ENCODE results near the gene STXBP6. TPM values are rescaled to one million over a fixed set of nuclear protein-coding genes. Genes with fewer than 3 reads are reported as not detected.
"Not testable (repeated sequence)": the region's sequence is repeated elsewhere in the genome, so short reads cannot be mapped to it uniquely, and the experiment has no call there.

The STXBP6 gene
- total RNA-seq, 4 donors from 2014 or later, result 7.1 to 16.8 (median 8.9) TPM

DNA sequence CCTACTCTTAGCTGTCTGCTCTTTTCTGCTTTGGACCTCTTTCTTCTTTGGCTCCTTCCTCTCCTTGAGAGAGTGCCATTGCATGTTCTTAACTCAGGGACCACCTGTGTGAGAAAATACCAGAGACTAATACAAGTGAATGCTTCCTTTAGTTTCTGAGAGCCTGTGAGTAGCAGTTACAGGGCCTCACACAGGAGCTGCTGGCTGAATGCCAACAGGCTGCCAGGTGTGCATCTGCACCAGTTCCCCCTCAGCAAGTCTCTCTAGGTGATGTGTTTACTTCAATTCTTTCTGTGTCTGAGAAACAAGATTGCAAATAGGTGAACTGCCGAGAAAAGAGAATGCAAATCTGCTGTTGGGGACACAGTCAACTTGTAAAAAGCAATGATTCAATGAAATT, 108.2 kb downstream of the STXBP6 start:
- 33 to 47% methylated on average over 1 of the region's 1 CpG for WGBS, 2 donors (ENCODE audit: low coverage in 1 of 2)
- no peaks in the 10 kb centered on the region for H3K36me3 ChIP-seq
- intact Hi-C loops (cut with DNase I; ENCODE audit: low total_unique reads), result no loop called here
- H3K27ac ChIP-seq, result no peak overlapping the region
- H3K9me3 ChIP-seq, result no peaks in the 10 kb centered on the region
- H3K27me3 ChIP-seq, result no peaks in the 10 kb centered on the region
- H3K4me1 ChIP-seq, result no peaks in the 10 kb centered on the region
- in situ Hi-C loops (cut with MboI; ENCODE audit: low pct_ligation_motif_present in 1 of 4, low pct_unique_long_range_greater_than_20kb in 1 of 4, low sequenced_read_pairs in 3 of 4), result no loop called here
- no peak overlapping the region for H3K4me3 ChIP-seq
- no peak for TF ChIP-seq EP300 (IDR thresholded peaks at IDR 0.05; ENCODE audit: low read depth)
- no peak for TF ChIP-seq POLR2A (IDR thresholded peaks at IDR 0.05)
- TF ChIP-seq POLR2AphosphoS5 (IDR thresholded peaks at IDR 0.05), result no peak
- TF ChIP-seq, protein P1, sequence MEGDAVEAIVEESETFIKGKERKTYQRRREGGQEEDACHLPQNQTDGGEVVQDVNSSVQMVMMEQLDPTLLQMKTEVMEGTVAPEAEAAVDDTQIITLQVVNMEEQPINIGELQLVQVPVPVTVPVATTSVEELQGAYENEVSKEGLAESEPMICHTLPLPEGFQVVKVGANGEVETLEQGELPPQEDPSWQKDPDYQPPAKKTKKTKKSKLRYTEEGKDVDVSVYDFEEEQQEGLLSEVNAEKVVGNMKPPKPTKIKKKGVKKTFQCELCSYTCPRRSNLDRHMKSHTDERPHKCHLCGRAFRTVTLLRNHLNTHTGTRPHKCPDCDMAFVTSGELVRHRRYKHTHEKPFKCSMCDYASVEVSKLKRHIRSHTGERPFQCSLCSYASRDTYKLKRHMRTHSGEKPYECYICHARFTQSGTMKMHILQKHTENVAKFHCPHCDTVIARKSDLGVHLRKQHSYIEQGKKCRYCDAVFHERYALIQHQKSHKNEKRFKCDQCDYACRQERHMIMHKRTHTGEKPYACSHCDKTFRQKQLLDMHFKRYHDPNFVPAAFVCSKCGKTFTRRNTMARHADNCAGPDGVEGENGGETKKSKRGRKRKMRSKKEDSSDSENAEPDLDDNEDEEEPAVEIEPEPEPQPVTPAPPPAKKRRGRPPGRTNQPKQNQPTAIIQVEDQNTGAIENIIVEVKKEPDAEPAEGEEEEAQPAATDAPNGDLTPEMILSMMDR (IDR thresholded peaks at IDR 0.05), result no peak
- DNase-seq, result peak; percentile 68

DNA sequence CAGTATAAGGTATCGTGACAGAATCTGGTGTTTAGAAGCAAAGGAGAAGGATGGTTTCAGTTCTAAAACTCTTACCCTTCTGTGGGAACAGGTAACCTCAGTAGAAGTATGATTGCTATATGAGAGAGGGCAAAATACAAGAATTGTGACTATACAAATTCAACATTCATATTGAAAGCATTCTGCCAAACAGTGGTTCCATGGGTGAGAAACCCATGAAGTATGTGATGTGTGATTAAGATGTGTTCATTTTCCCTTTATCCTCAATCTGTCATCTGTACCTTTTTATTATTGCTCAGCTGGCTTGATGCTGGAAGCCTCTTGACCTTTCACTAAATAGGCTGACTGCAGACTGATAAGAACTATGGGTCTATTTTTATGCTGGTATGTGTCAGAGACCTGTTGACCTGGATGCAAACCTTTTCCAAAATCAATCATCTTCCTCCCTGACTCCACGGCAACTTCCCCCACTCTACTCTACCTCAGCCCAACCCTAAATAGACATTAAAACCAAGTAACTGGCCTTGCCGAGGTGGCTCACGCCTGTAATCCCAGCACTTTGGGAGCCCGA, 109.6 kb downstream of the STXBP6 start:
- no peaks in the 10 kb centered on the region for H3K36me3 ChIP-seq

DNA sequence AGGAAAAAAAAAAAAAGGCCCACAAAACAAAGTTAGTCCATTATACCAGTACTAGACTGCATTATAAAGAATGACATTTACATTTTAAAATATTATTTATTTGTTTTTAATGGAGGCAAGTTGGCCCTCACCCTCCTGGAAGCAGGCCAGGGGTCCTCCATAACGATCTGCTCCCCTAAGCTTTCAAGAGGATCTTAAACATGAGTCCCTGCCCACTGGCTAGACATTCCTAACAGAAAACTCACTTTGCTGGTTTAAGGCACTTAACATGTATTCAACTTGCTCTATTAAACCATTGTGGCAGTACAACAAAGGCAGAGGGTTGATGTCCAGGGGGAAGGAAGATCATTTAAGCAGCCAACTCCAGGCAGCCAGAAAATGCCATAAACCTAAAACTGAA, 111.4 kb downstream of the STXBP6 start:
- H3K27me3 ChIP-seq, result no peaks in the 10 kb centered on the region
- no peaks in the 10 kb centered on the region for H3K9me3 ChIP-seq
- no peaks in the 10 kb centered on the region for H3K36me3 ChIP-seq
- peaks cover 0 to 8% (median 0%) of the 10 kb centered on the region in 4 donors for H3K4me1 ChIP-seq
- in situ Hi-C loops (cut with MboI; ENCODE audit: low pct_ligation_motif_present in 1 of 4, low pct_unique_long_range_greater_than_20kb in 1 of 4, low sequenced_read_pairs in 3 of 4) (no loop called here), intact Hi-C loops (cut with DNase I; ENCODE audit: low total_unique reads) (no loop called here)
- no peak for DNase-seq
- WGBS, 2 donors (ENCODE audit: low coverage in 1 of 2), result 20 to 62% methylated on average over 1 of the region's 1 CpG
- TF ChIP-seq EP300 (IDR thresholded peaks at IDR 0.05; ENCODE audit: low read depth) (no peak), POLR2AphosphoS5 (IDR thresholded peaks at IDR 0.05) (no peak), POLR2A (IDR thresholded peaks at IDR 0.05) (no peak)
- TF ChIP-seq, protein P1 (IDR thresholded peaks at IDR 0.05), result no peak
- no peak overlapping the region for H3K27ac ChIP-seq
- no peak overlapping the region for H3K4me3 ChIP-seq

More for the DNA sequence above, 109.6 kb downstream of the STXBP6 start:
- 84 to 100% methylated on average over 1 to 5 of the region's 5 CpGs for WGBS, 2 donors (ENCODE audit: low coverage in 1 of 2)
- no peak for DNase-seq
- in situ Hi-C loops (cut with MboI; ENCODE audit: low pct_ligation_motif_present in 1 of 4, low pct_unique_long_range_greater_than_20kb in 1 of 4, low sequenced_read_pairs in 3 of 4), result no loop called here
- no peak for TF ChIP-seq EP300 (IDR thresholded peaks at IDR 0.05; ENCODE audit: low read depth)
- TF ChIP-seq, protein P1 (IDR thresholded peaks at IDR 0.05), result no peak
- TF ChIP-seq POLR2A (IDR thresholded peaks at IDR 0.05), result no peak
- no peak for TF ChIP-seq POLR2AphosphoS5 (IDR thresholded peaks at IDR 0.05)
- intact Hi-C loops (cut with DNase I; ENCODE audit: low total_unique reads), result no loop called here
- H3K4me3 ChIP-seq, result no peak overlapping the region
- H3K4me1 ChIP-seq, result peaks cover 0 to 6% (median 0%) of the 10 kb centered on the region in 4 donors
- no peaks in the 10 kb centered on the region for H3K27me3 ChIP-seq
- H3K9me3 ChIP-seq, result no peaks in the 10 kb centered on the region
- no peak overlapping the region for H3K27ac ChIP-seq

DNA sequence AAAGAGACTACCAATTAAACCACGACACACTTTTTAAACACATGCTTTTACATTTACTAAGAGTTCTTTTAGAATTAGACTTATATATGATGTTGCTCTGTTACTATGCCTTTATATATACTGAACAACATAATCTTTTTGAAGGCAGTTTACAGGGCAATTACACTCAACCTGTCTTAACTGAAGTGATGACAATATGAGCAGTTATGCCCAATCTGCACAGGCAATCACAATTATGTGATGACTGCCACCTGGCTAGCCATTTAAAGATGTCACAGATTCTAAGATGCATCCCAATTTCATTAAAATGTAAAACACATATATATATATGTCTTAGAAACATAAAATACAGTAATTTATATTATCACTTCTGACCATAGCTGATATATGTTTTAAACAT, 112.6 kb downstream of the STXBP6 start:
- in situ Hi-C loops (cut with MboI; ENCODE audit: low pct_ligation_motif_present in 1 of 4, low pct_unique_long_range_greater_than_20kb in 1 of 4, low sequenced_read_pairs in 3 of 4), result no loop called here
- Histone ChIP-seq H3K36me3 (no peaks in the 10 kb centered on the region), H3K4me3 (no peak overlapping the region), H3K27ac (no peak overlapping the region), H3K27me3 (no peaks in the 10 kb centered on the region), H3K9me3 (no peaks in the 10 kb centered on the region), H3K4me1 (peaks cover 0 to 8% (median 0%) of the 10 kb centered on the region in 4 donors)
- DNase-seq, result no peak
- 67 to 90% methylated on average over 1 of the region's 1 CpG for WGBS, 2 donors (ENCODE audit: low coverage in 1 of 2)
- TF ChIP-seq POLR2AphosphoS5 (IDR thresholded peaks at IDR 0.05), result no peak
- TF ChIP-seq, protein P1 (IDR thresholded peaks at IDR 0.05), result no peak
- no peak for TF ChIP-seq POLR2A (IDR thresholded peaks at IDR 0.05)
- no peak for TF ChIP-seq EP300 (IDR thresholded peaks at IDR 0.05; ENCODE audit: low read depth)
- intact Hi-C loops (cut with DNase I; ENCODE audit: low total_unique reads), result no loop called here

DNA sequence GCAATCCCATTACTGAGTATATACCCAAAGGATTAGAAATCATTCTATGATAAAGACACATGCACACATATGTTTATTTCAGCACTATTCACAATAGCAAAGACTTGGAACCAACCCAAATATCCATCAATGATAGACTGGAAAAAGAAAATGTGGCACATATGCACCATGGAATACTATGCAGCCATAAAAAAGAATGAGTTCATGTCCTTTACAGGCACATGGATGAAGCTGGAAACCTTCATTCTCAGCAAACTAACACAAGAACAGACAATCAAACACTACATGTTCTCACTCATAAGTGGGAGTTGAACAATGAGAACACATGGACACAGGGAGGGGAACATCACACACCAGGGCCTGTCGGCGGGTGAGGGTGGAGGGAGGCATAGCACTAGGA, 113.2 kb downstream of the STXBP6 start:
- in situ Hi-C loops (cut with MboI; ENCODE audit: low pct_ligation_motif_present in 1 of 4, low pct_unique_long_range_greater_than_20kb in 1 of 4, low sequenced_read_pairs in 3 of 4); intact Hi-C loops (cut with DNase I; ENCODE audit: low total_unique reads): not testable (repeated sequence)
- WGBS, 2 donors (ENCODE audit: low coverage in 1 of 2), result 98% methylated on average over 2 of the region's 2 CpGs; no CpG with 5 or more reads in 1 of the 2 donors

More for the DNA sequence above, 113.2 kb downstream of the STXBP6 start:
- H3K27ac ChIP-seq, DNase-seq, H3K36me3 ChIP-seq, H3K27me3 ChIP-seq, H3K4me3 ChIP-seq, H3K4me1 ChIP-seq, H3K9me3 ChIP-seq: not testable (repeated sequence)
